Astrocyte of the cerebellum (primary cell): ENCODE measurements around the gene SLC26A6.

Experiments
- DNase-seq: peaks from one replicate; pipeline ENCODE4 v3.0.0-alpha.2; 2011; ENCODE audit warnings: low read depth
- H3K4me3 ChIP-seq: 2 replicates; pipeline ENCODE4 v1.5.1; 2011; ENCODE audit warnings: mild to moderate bottlenecking, low read depth, low read length, moderate library complexity
- CTCF ChIP-seq: IDR thresholded peaks from 2 replicates; pipeline ENCODE4 v1.5.1; 2012; ENCODE audit warnings: low read length, low read depth, moderate library complexity, mild to moderate bottlenecking; ENCODE audit errors: missing control alignments
- in situ Hi-C: cut with HindIII; loops from 2 replicates; pipeline ENCODE4 v1.10.0; 2017; ENCODE audit warnings: low sequenced_read_pairs

Gene SLC26A6

GRCh38 chr3:48652923-48653715, 17.9 kb upstream of the SLC26A6 start:
- no peak for TF ChIP-seq CTCF

GRCh38 chr3:48651771-48652170, 16.5 kb upstream of the SLC26A6 start:
- DNase-seq, result no peak
- H3K4me3 ChIP-seq, result no peak overlapping the region
- TF ChIP-seq CTCF, result no peak
- in situ Hi-C loops, result no loop called here

More at GRCh38 chr3:48652923-48653715, 17.9 kb upstream of the SLC26A6 start:
- in situ Hi-C loops, result no loop called here
- DNase-seq, result no peak
- H3K4me3 ChIP-seq, result no peak overlapping the region

- H3K4me3 ChIP-seq, result no peak overlapping the region
- in situ Hi-C loops, result no loop called here
- no peak for DNase-seq
- TF ChIP-seq CTCF, result no peak
These were observed 15.5 kb upstream of the SLC26A6 start for GRCh38 chr3:48650723-48651122.

GRCh38 chr3:48648188-48648850, 13.1 kb upstream of the SLC26A6 start:
- H3K4me3 ChIP-seq, result no peak overlapping the region
- in situ Hi-C loops, result no loop called here
- no peak for DNase-seq
- TF ChIP-seq CTCF, result no peak

- DNase-seq, result no peak
- H3K4me3 ChIP-seq, result no peak overlapping the region
- in situ Hi-C loops, result no loop called here
- TF ChIP-seq CTCF, result no peak
These were observed 12.5 kb upstream of the SLC26A6 start for GRCh38 chr3:48647714-48648113.

GRCh38 chr3:48644898-48645760, 9.9 kb upstream of the SLC26A6 start:
- no peak for TF ChIP-seq CTCF
- in situ Hi-C loops, result no loop called here
- no peak overlapping the region for H3K4me3 ChIP-seq
- no peak for DNase-seq
